ENCODE measurements around the gene RREB1.

The RREB1 gene

GRCh38 chr6:7164536-7165001 lies 56.8 kb downstream of the RREB1 start:
- no peak for DNase-seq (ENCODE audit: low read depth in 2 of 2)

GRCh38 chr6:7165002-7165889 lies 57.5 kb downstream of the RREB1 start:
- DNase-seq (ENCODE audit: low read depth in 2 of 2), result no peak

GRCh38 chr6:7165890-7166267 lies 58.1 kb downstream of the RREB1 start:
- DNase-seq (ENCODE audit: low read depth in 2 of 2), result no peak

GRCh38 chr6:7166410-7167293 lies 58.9 kb downstream of the RREB1 start:
- DNase-seq (ENCODE audit: low read depth in 2 of 2), result no peak

- no peak for DNase-seq (ENCODE audit: low read depth in 2 of 2)
Observed at GRCh38 chr6:7169296-7169721, 61.5 kb downstream of the RREB1 start.

- no peak for DNase-seq (ENCODE audit: low read depth in 2 of 2)
Observed at GRCh38 chr6:7170117-7170732, 62.5 kb downstream of the RREB1 start.

- no peak for DNase-seq (ENCODE audit: low read depth in 2 of 2)
Observed at GRCh38 chr6:7171119-7171518, 63.4 kb downstream of the RREB1 start.

GRCh38 chr6:7171733-7172132 lies 64.0 kb downstream of the RREB1 start:
- DNase-seq (ENCODE audit: low read depth in 2 of 2), result no peak

- DNase-seq (ENCODE audit: low read depth in 2 of 2), result no peak
Observed at GRCh38 chr6:7172649-7173048, 64.9 kb downstream of the RREB1 start.

GRCh38 chr6:7173843-7174503 lies 66.2 kb downstream of the RREB1 start:
- no peak for DNase-seq (ENCODE audit: low read depth in 2 of 2)

- DNase-seq (ENCODE audit: low read depth in 2 of 2), result no peak
Observed at GRCh38 chr6:7175462-7175861, 67.7 kb downstream of the RREB1 start.

- no peak for DNase-seq (ENCODE audit: low read depth in 2 of 2)
Observed at GRCh38 chr6:7176208-7176607, 68.4 kb downstream of the RREB1 start.

- DNase-seq (ENCODE audit: low read depth in 2 of 2), result no peak
Observed at GRCh38 chr6:7178280-7178679, 70.5 kb downstream of the RREB1 start.

GRCh38 chr6:7180751-7181150 lies 73.0 kb downstream of the RREB1 start:
- DNase-seq (ENCODE audit: low read depth in 2 of 2), result no peak

- no peak for DNase-seq (ENCODE audit: low read depth in 2 of 2)
Observed at GRCh38 chr6:7183707-7184106, 75.9 kb downstream of the RREB1 start.

- DNase-seq (ENCODE audit: low read depth in 2 of 2), result no peak
Observed at GRCh38 chr6:7184502-7184901, 76.7 kb downstream of the RREB1 start.

- DNase-seq (ENCODE audit: low read depth in 2 of 2), result no peak
Observed at GRCh38 chr6:7185561-7185960, 77.8 kb downstream of the RREB1 start.

- DNase-seq (ENCODE audit: low read depth in 2 of 2), result no peak
Observed at GRCh38 chr6:7188492-7188891, 80.7 kb downstream of the RREB1 start.

- no peak for DNase-seq (ENCODE audit: low read depth in 2 of 2)
Observed at GRCh38 chr6:7189101-7189758, 81.5 kb downstream of the RREB1 start.

- no peak for DNase-seq (ENCODE audit: low read depth in 2 of 2)
Observed at GRCh38 chr6:7190791-7191190, 83.0 kb downstream of the RREB1 start.

- no peak for DNase-seq (ENCODE audit: low read depth in 2 of 2)
Observed at GRCh38 chr6:7193122-7193521, 85.4 kb downstream of the RREB1 start.

Measured in activated CD8-positive, alpha-beta memory T cell treated with anti-CD3 and anti-CD28 coated beads for 4 hours (primary cell).